Psoas muscle (tissue), 8 donors: ENCODE measurements around the gene MAML3. TPM values are rescaled to one million over a fixed set of nuclear protein-coding genes. Genes with fewer than 3 reads are reported as not detected.

Experiments used
- ATAC-seq, 4 donors: fragments of 200-7000 bp; cut with Tn5 transposase; one replicate each; pipeline ENCODE4 v1.9.1; 2020; ENCODE audit warnings: moderate library complexity in 3 of 4, mild to moderate bottlenecking in 2 of 4
- DNase-seq, 2 donors: peaks; one replicate each; pipeline ENCODE4 v3.0.0-alpha.2; 2020
- H3K27ac ChIP-seq: fragments of 200-600 bp; one replicate; pipeline ENCODE4 v1.8.0; 2022
- H3K27me3 ChIP-seq, 3 donors: fragments of 200-600 bp in 1 of 3; one replicate each; pipeline versions ENCODE4 v1.6.1 to v1.8.0; 2013 to 2022; ENCODE audit warnings: low read length in 2 of 3, mild to moderate bottlenecking in 2 of 3, moderate library complexity in 1 of 3; ENCODE audit not compliant: insufficient read depth in 3 of 3
- H3K36me3 ChIP-seq, 2 donors: fragments of 200-600 bp in 1 of 2; one replicate each; pipeline versions ENCODE4 v1.6.1 to v1.8.0; 2013 to 2022; ENCODE audit warnings: low read depth in 1 of 2, mild to moderate bottlenecking in 1 of 2, moderate library complexity in 1 of 2; ENCODE audit not compliant: insufficient read depth in 1 of 2
- H3K4me1 ChIP-seq: fragments of 200-600 bp; one replicate; pipeline ENCODE4 v1.8.0; 2022
- H3K4me3 ChIP-seq: fragments of 200-600 bp; one replicate; pipeline ENCODE4 v1.8.0; 2022; ENCODE audit warnings: mild to moderate bottlenecking
- H3K9me3 ChIP-seq: fragments of 200-600 bp; one replicate; pipeline ENCODE4 v1.8.0; 2022
- CTCF ChIP-seq: fragments of 200-600 bp; IDR thresholded peaks from one replicate; pipeline ENCODE4 v1.8.0; 2022; ENCODE audit warnings: antibody characterized with exemption
- WGBS, 3 donors: extraction: QIAGEN DNeasy Blood & Tissue Kit; methylation state at CpG; one replicate each; pipeline versions ENCODE4 v1.1.6 to v1.1.7; 2013; 5-methylcytosine and 5-hydroxymethylcytosine counted together
- intact Hi-C, 2 donors: fragments of 100-400 bp; cut with DNase I; formaldehyde crosslinking; loops; one replicate each; pipeline versions ENCODE4 v1.11.0 to v1.14.2; 2022
- polyA plus RNA-seq, 3 donors: library from polyadenylated mRNA; stranded (reverse); fragments of 200-250 nt; gene quantifications; one replicate each; pipeline ENCODE4 v1.2.3, GENCODE V29; 2013
- total RNA-seq, 4 donors: library from RNA; stranded (reverse); fragmentation: NEBNext Ultra II Directional in 2 of 4; extraction: Animal tissue kit (Norgen Biotek cat#: 25700) in 2 of 4; gene quantifications; one replicate each; pipeline versions ENCODE4 v1.2.1 to v1.2.4, GENCODE V29; 2021 to 2023
- donor health status: healthy with polysubstance abuse.
- donor health status: DM: no; HTN: no; CAD: no; lungs with moderate emphysema.
- donor health status: Bipolar disorder and iron deficiency.
- donor health status: healthy.
- donor health status: DM: yes; HTN: yes; CAD: no.
- donor health status: DM: no; HTN: no; CAD: no.
- donor health status: DM: no; HTN: no; CAD: no.
- donor health status: DM: yes; HTN: yes; CAD: no.

The MAML3 gene
- total and polyA plus RNA-seq, 7 donors = 0.43 to 2.7 (median 0.74) TPM

GRCh38 chr4:140103676-140104075 is 50.3 kb downstream of the MAML3 start:
- no peaks in the 10 kb centered on the region for H3K27me3 ChIP-seq
- no peaks in the 10 kb centered on the region for H3K9me3 ChIP-seq
- DNase-seq (no peak), ATAC-seq (no peak)
- H3K4me1 ChIP-seq = peaks cover 6% of the 10 kb centered on the region
- H3K27ac ChIP-seq = no peak overlapping the region
- H3K36me3 ChIP-seq = no peaks in the 10 kb centered on the region
- no peak overlapping the region for H3K4me3 ChIP-seq
- no peak for TF ChIP-seq CTCF
- intact Hi-C loops = no loop called here
- WGBS, 3 donors = 73 to 83% (median 83%) methylated on average over 3 of the region's 3 CpGs

GRCh38 chr4:140102421-140102820 is 51.6 kb downstream of the MAML3 start:
- no peak for TF ChIP-seq CTCF
- Histone ChIP-seq H3K36me3 (no peaks in the 10 kb centered on the region), H3K27me3 (no peaks in the 10 kb centered on the region), H3K9me3 (no peaks in the 10 kb centered on the region), H3K4me3 (no peak overlapping the region), H3K4me1 (peaks cover 9% of the 10 kb centered on the region), H3K27ac (no peak overlapping the region)
- DNase-seq = no peak
- 89 to 96% (median 95%) methylated on average over 3 of the region's 3 CpGs for WGBS, 3 donors
- intact Hi-C loops = no loop called here
- ATAC-seq = no peak

GRCh38 chr4:140100771-140101170 is 53.2 kb downstream of the MAML3 start:
- intact Hi-C loops = no loop called here
- no peak for TF ChIP-seq CTCF
- WGBS, 3 donors = 97 to 98% (median 98%) methylated on average over 3 of the region's 3 CpGs
- DNase-seq (no peak), ATAC-seq (peak in 3 of 4 donors; percentile 41 to 60 (median 43))
- Histone ChIP-seq H3K9me3 (no peaks in the 10 kb centered on the region), H3K36me3 (no peaks in the 10 kb centered on the region), H3K4me1 (peaks cover 23% of the 10 kb centered on the region), H3K27me3 (no peaks in the 10 kb centered on the region), H3K27ac (no peak overlapping the region), H3K4me3 (no peak overlapping the region)

GRCh38 chr4:140099983-140100382 is 54.0 kb downstream of the MAML3 start:
- Histone ChIP-seq H3K27me3 (no peaks in the 10 kb centered on the region), H3K36me3 (no peaks in the 10 kb centered on the region), H3K4me1 (peaks cover 31% of the 10 kb centered on the region), H3K27ac (no peak overlapping the region), H3K9me3 (no peaks in the 10 kb centered on the region), H3K4me3 (no peak overlapping the region)
- WGBS, 3 donors = 20 to 40% (median 33%) methylated on average over 7 of the region's 7 CpGs
- DNase-seq = peak; percentile 34 to 60
- peak in 3 of 4 donors; percentile 28 to 45 (median 38) for ATAC-seq
- intact Hi-C loops = loop anchor here (5.0 kb wide), 2 partner anchors 43 to 47 kb away; no protein-coding TSS in a partner anchor
- TF ChIP-seq CTCF = no peak
